ENCODE data around the gene ERICH3. TPM values are rescaled to one million over a fixed set of nuclear protein-coding genes. Genes with fewer than 3 reads are reported as not detected.

ERICH3 gene
- total and polyA plus RNA-seq, 8 donors = under 0.01 to 0.68 (median 0.13) TPM

DNA sequence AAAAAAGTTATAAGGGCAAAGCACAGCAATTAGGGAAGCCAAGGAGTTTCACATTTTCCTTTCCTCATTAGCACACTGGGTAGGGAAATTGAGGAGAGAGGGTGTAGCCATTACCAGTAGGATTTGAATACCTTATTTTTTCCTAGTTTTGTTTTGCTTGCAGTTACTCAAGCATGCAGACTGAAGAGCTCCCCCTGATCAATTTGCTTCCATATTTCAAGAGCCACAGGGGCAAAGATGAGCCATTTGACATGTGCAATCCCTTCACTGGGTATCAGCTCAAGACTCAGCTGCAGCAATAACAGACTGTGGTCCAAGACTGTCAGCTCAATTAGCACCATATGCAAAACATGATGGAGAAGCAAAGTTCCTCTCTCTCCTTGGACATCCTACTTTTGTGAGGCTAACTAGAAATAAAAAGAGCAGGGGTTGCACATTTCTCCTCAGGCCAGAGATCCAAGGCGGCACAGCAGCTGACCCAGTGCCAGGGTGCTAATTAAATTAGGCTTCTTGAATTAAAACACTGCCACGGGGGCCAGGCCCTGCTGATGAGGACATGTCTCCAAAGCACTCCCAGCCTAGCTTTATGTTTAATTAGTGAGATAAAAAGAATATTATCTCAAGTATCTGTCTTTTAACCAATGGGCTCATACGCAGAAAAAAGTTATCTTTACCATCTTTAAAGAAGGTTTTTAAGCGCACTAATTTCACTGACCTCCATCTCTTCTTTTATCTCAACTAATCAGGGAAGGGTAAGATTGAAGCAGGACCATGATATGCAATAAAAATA, 124.4 kb downstream of the ERICH3 start:
- no peaks in the 10 kb centered on the region for H3K9me3 ChIP-seq
- H3K4me3 ChIP-seq = no peak overlapping the region
- intact Hi-C loops (cut with DNase I) = no loop called here
- H3K27ac ChIP-seq = no peak overlapping the region
- 42 to 53% methylated on average over 4 of the region's 4 CpGs for WGBS, 2 donors
- H3K36me3 ChIP-seq = no peaks in the 10 kb centered on the region
- TF ChIP-seq, protein P1, sequence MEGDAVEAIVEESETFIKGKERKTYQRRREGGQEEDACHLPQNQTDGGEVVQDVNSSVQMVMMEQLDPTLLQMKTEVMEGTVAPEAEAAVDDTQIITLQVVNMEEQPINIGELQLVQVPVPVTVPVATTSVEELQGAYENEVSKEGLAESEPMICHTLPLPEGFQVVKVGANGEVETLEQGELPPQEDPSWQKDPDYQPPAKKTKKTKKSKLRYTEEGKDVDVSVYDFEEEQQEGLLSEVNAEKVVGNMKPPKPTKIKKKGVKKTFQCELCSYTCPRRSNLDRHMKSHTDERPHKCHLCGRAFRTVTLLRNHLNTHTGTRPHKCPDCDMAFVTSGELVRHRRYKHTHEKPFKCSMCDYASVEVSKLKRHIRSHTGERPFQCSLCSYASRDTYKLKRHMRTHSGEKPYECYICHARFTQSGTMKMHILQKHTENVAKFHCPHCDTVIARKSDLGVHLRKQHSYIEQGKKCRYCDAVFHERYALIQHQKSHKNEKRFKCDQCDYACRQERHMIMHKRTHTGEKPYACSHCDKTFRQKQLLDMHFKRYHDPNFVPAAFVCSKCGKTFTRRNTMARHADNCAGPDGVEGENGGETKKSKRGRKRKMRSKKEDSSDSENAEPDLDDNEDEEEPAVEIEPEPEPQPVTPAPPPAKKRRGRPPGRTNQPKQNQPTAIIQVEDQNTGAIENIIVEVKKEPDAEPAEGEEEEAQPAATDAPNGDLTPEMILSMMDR (IDR thresholded peaks at IDR 0.05) = no peak
- no peaks in the 10 kb centered on the region for H3K4me1 ChIP-seq
- DNase-seq = no peak
- H3K27me3 ChIP-seq = no peaks in the 10 kb centered on the region
- no peak for ATAC-seq
- no peak for FAIRE-seq

DNA sequence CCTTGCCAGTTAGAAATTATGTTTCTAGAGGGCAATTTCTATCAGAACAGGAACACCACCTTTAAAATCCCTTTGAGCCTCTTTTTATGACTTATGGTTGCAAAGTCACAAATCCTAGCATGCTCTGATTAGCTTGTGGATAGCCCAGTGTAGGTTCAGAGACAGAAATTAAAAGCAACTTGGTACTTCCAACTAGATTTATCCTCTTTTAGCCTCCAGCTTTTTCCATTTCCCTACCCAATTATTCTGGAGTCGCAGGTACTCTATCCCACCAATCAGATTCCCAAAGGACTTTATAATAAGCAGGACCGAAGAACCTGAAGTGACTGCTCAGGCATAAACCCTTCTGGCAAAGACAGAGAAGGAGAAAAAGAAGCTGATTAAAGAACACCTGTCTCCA, 127.8 kb downstream of the ERICH3 start:
- Histone ChIP-seq H3K27me3 (no peaks in the 10 kb centered on the region), H3K36me3 (no peaks in the 10 kb centered on the region), H3K9me3 (no peaks in the 10 kb centered on the region), H3K4me1 (no peaks in the 10 kb centered on the region), H3K4me3 (no peak overlapping the region), H3K27ac (no peak overlapping the region)
- 79 to 80% methylated on average over 2 of the region's 2 CpGs for WGBS, 2 donors
- DNase-seq (no peak), ATAC-seq (no peak), FAIRE-seq (no peak)
- TF ChIP-seq, protein P1 (IDR thresholded peaks at IDR 0.05) = no peak
- intact Hi-C loops (cut with DNase I) = no loop called here

DNA sequence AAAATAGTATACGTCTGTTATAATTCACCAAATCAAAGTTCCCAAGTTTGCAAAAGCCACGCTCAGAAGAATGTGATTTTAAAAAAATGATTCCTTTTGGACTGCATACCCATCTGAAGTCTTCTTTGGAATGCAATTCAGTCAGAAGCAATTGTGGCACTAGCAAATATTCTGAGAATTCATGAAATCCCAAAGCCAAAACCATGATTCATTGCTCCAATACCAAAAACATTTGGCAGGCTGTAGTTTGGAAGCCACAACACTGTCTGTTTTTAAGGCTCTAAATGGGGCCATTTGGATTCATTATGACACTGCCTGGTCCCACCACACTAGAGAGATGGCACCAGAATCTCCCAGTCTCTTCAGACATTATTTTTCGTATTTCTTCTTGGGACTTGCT, 139.4 kb downstream of the ERICH3 start:
- H3K4me1 ChIP-seq = no peaks in the 10 kb centered on the region
- DNase-seq = no peak
- 62 to 70% methylated on average over 3 of the region's 3 CpGs for WGBS, 2 donors
- no peak for FAIRE-seq
- no peaks in the 10 kb centered on the region for H3K36me3 ChIP-seq
- no peak overlapping the region for H3K27ac ChIP-seq
- TF ChIP-seq, protein P1 (IDR thresholded peaks at IDR 0.05) = no peak
- no peak overlapping the region for H3K4me3 ChIP-seq
- H3K27me3 ChIP-seq = no peaks in the 10 kb centered on the region
- ATAC-seq = peak in 1 of 4 donors; percentile 12
- H3K9me3 ChIP-seq = no peaks in the 10 kb centered on the region
- intact Hi-C loops (cut with DNase I) = no loop called here

DNA sequence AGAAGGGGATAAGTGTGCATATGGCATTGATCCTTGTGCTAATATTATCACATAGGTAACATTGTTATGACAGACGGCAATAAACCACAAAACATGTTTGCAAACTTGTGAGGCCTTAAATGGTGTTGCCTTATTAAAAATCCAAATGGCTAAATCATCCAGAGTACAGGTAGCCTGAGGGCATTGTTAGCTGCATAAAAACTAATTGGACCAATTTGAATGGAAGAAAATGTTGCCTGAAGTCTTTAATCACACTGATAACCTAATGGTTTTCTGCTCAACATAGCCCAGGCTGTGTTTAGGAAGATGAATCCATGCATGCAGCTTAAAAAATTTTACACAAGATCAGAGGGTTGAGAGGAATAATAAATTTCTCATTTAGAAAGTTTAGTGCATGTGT, 141.8 kb downstream of the ERICH3 start:
- intact Hi-C loops (cut with DNase I) = no loop called here
- Histone ChIP-seq H3K36me3 (no peaks in the 10 kb centered on the region), H3K27me3 (no peaks in the 10 kb centered on the region), H3K4me1 (no peaks in the 10 kb centered on the region), H3K27ac (no peak overlapping the region), H3K4me3 (no peak overlapping the region), H3K9me3 (no peaks in the 10 kb centered on the region)
- ATAC-seq (no peak), FAIRE-seq (no peak), DNase-seq (no peak)
- WGBS, 2 donors = 44 to 52% methylated on average over 1 of the region's 1 CpG
- TF ChIP-seq, protein P1 (IDR thresholded peaks at IDR 0.05) = no peak

DNA sequence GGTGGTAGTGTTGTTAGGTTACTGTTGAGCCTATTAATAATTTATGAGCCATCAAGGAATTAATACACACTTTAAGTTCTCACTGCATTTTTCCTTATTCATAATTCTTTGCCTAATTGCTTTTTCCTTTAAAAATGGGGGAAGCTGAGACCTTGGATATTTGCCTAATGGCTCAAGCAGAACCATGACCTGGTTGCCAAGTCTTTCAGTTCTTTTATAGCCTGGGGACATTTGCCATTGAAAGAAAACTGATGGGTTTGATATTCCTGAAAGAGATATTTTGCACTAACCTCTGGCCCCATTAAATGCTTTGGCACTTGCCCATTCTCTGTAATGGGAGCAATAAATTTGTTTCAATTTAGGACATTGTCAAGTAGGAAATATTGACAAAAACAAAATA, 142.7 kb downstream of the ERICH3 start:
- ATAC-seq = no peak
- Histone ChIP-seq H3K4me3 (no peak overlapping the region), H3K9me3 (no peaks in the 10 kb centered on the region), H3K27ac (no peak overlapping the region), H3K36me3 (no peaks in the 10 kb centered on the region), H3K27me3 (no peaks in the 10 kb centered on the region), H3K4me1 (no peaks in the 10 kb centered on the region)
- DNase-seq = no peak
- TF ChIP-seq, protein P1 (IDR thresholded peaks at IDR 0.05) = no peak
- FAIRE-seq = no peak
- intact Hi-C loops (cut with DNase I) = no loop called here
